Measurements from ENCODE around the gene RALB.
A peak's percentile ranks its signal among the peaks of the same experiment; 100 is the strongest.
"Not testable (repeated sequence)": the region's sequence is repeated elsewhere in the genome, so short reads cannot be mapped to it uniquely, and the experiment has no call there.

The RALB gene

GRCh38 chr2:120319123-120319522, 66.5 kb downstream of the RALB start:
- no peak for DNase-seq

- no peak for DNase-seq
Measured at GRCh38 chr2:120319686-120320317, 67.2 kb downstream of the RALB start.

- no peak for DNase-seq
Measured at GRCh38 chr2:120320318-120320851, 67.7 kb downstream of the RALB start.

- DNase-seq: not testable (repeated sequence)
Measured at GRCh38 chr2:120320887-120321556, 68.4 kb downstream of the RALB start.

- no peak for DNase-seq
Measured at GRCh38 chr2:120321721-120322284, 69.2 kb downstream of the RALB start.

GRCh38 chr2:120322329-120322728, 69.7 kb downstream of the RALB start:
- no peak for DNase-seq

GRCh38 chr2:120323214-120323613, 70.6 kb downstream of the RALB start:
- no peak for DNase-seq

- no peak for DNase-seq
Measured at GRCh38 chr2:120323807-120324399, 71.3 kb downstream of the RALB start.

GRCh38 chr2:120324933-120325332, 72.3 kb downstream of the RALB start:
- no peak for DNase-seq

- DNase-seq: no peak
Measured at GRCh38 chr2:120326066-120326465, 73.4 kb downstream of the RALB start.

GRCh38 chr2:120330946-120331822, 78.5 kb downstream of the RALB start:
- DNase-seq: no peak

GRCh38 chr2:120331903-120332302, 79.3 kb downstream of the RALB start:
- DNase-seq: no peak

- DNase-seq: no peak
Measured at GRCh38 chr2:120332384-120332783, 79.7 kb downstream of the RALB start.

- no peak for DNase-seq
Measured at GRCh38 chr2:120334068-120334467, 81.4 kb downstream of the RALB start.

- DNase-seq: no peak
Measured at GRCh38 chr2:120336749-120337148, 84.1 kb downstream of the RALB start.

GRCh38 chr2:120338015-120338414, 85.4 kb downstream of the RALB start:
- DNase-seq: no peak

GRCh38 chr2:120341977-120342376, 89.3 kb downstream of the RALB start:
- DNase-seq: no peak

- DNase-seq: no peak
Measured at GRCh38 chr2:120342446-120342845, 89.8 kb downstream of the RALB start.

GRCh38 chr2:120343100-120343432, 90.4 kb downstream of the RALB start:
- DNase-seq: no peak

- DNase-seq: peak; percentile 66
Measured at GRCh38 chr2:120343433-120344105, 90.9 kb downstream of the RALB start.

Data from CD4-positive, alpha-beta T cell treated with Interleukin-17A for 4 hours (primary cell).